Esophagus squamous epithelium (tissue), 4 donors: Measurements from ENCODE around the gene POLD2.

Source experiments
- CTCF ChIP-seq, 6 experiments: fragments of 450-650 bp in 4 of 6; fragments of 200-600 bp in 2 of 6; sonication (generic) in 2 of 6; IDR thresholded peaks; one replicate each; pipeline ENCODE4 v1.5.1; 2016 to 2019; ENCODE audit warnings: antibody characterized with exemption in 6 of 6, mild to moderate bottlenecking in 4 of 6, moderate library complexity in 4 of 6
- POLR2A ChIP-seq, 4 donors: fragments of 450-650 bp; IDR thresholded peaks; one replicate each; pipeline ENCODE4 v1.6.1; 2017; ENCODE audit warnings: antibody characterized with exemption in 4 of 4, mild to moderate bottlenecking in 4 of 4, moderate library complexity in 3 of 4

GRCh38 chr7:44142028-44142427 lies 18.7 kb upstream of the POLD2 start:
- TF ChIP-seq CTCF (IDR thresholded peaks at IDR 0.05) (no peak), POLR2A (IDR thresholded peaks at IDR 0.05) (no peak)
